Lung (tissue), 12 donors: ENCODE measurements around the gene ZNF536. TPM values are rescaled to one million over a fixed set of nuclear protein-coding genes. Genes with fewer than 3 reads are reported as not detected.

Experiments
- ATAC-seq: fragments of 200-7000 bp; cut with Tn5 transposase; one replicate; pipeline ENCODE4 v1.9.1; 2020; ENCODE audit warnings: moderate number of reproducible peaks; ENCODE audit not compliant: insufficient read depth, low FRiP score
- DNase-seq, 3 donors: peaks; one replicate each; pipeline ENCODE4 v3.0.0-alpha.2; 2013 to 2017
- H3K27ac ChIP-seq, 2 donors: one replicate each; pipeline ENCODE4 v1.5.1; 2013; ENCODE audit warnings: mild to moderate bottlenecking in 2 of 2, moderate library complexity in 2 of 2, control low read depth in 1 of 2, inconsistent platforms in 1 of 2, low read depth in 1 of 2, low read length in 1 of 2
- H3K27me3 ChIP-seq, 3 donors: one replicate each; pipeline ENCODE4 v1.5.1; 2013; ENCODE audit warnings: low read length in 2 of 3; ENCODE audit not compliant: control insufficient read depth in 3 of 3, insufficient read depth in 3 of 3
- H3K36me3 ChIP-seq, 4 donors: one replicate each; pipeline ENCODE4 v1.5.1; 2013; ENCODE audit warnings: low read length in 4 of 4, mild to moderate bottlenecking in 1 of 4, moderate library complexity in 1 of 4; ENCODE audit not compliant: control insufficient read depth in 4 of 4, insufficient read depth in 4 of 4
- H3K4me1 ChIP-seq, 5 donors: one replicate each; pipeline ENCODE4 v1.5.1; 2013; ENCODE audit warnings: low read length in 5 of 5, mild to moderate bottlenecking in 2 of 5, moderate library complexity in 1 of 5; ENCODE audit not compliant: control insufficient read depth in 5 of 5, insufficient read depth in 5 of 5
- H3K4me3 ChIP-seq: one replicate; pipeline ENCODE4 v1.5.1; 2013; ENCODE audit warnings: mild to moderate bottlenecking, control low read depth, moderate library complexity
- H3K9ac ChIP-seq, 2 donors: one replicate each; pipeline ENCODE4 v1.5.1; 2013; ENCODE audit warnings: low read length in 2 of 2, control low read depth in 1 of 2; ENCODE audit not compliant: insufficient read depth in 1 of 2
- H3K9me3 ChIP-seq, 4 donors: one replicate each; pipeline ENCODE4 v1.5.1; 2013; ENCODE audit warnings: low read length in 3 of 4, mild to moderate bottlenecking in 1 of 4, moderate library complexity in 1 of 4; ENCODE audit not compliant: control insufficient read depth in 4 of 4, insufficient read depth in 3 of 4
- CTCF ChIP-seq: IDR thresholded peaks from 2 replicates; pipeline ENCODE4 v1.5.1; 2012; ENCODE audit warnings: mild to moderate bottlenecking; ENCODE audit errors: control extremely low read depth, extremely low read depth
- WGBS, 2 donors: extraction: QIAGEN DNeasy Blood & Tissue Kit; methylation state at CpG; one replicate each; pipeline ENCODE4 v1.1.7; 2013; 5-methylcytosine and 5-hydroxymethylcytosine counted together
- polyA plus RNA-seq, 2 donors: library from polyadenylated mRNA; stranded (reverse); fragments of 200-250 nt; gene quantifications; one replicate each; pipeline ENCODE4 v1.2.1, GENCODE V29; 2013
- total RNA-seq, 2 donors: library from RNA; depleted of rRNA in 1 of 2; stranded (reverse); fragments of >200 nt in 1 of 2; gene quantifications; one replicate each; pipeline ENCODE4 v1.2.1, GENCODE V29; 2014 to 2021
- donor health status: control.
- donor health status: control.
- donor health status: Bipolar disorder and iron deficiency.
- donor health status: healthy.
- donor health status: DM: yes; HTN: yes; CAD: no.

Gene ZNF536
- total and polyA plus RNA-seq, 4 donors = 0.07 to 5.6 (median 0.21) TPM

GRCh38 chr19:30467239-30467638 is 95.1 kb downstream of the ZNF536 start:
- no peaks in the 10 kb centered on the region for H3K36me3 ChIP-seq
- H3K9me3 ChIP-seq = peaks cover 0 to 3% (median 0%) of the 10 kb centered on the region in 4 donors
- 90 to 94% methylated on average over 4 of the region's 4 CpGs for WGBS, 2 donors
- ATAC-seq = no peak
- no peak overlapping the region for H3K27ac ChIP-seq
- H3K4me1 ChIP-seq = no peaks in the 10 kb centered on the region
- no peak for TF ChIP-seq CTCF
- no peaks in the 10 kb centered on the region for H3K27me3 ChIP-seq
- no peak for DNase-seq
- no peak overlapping the region for H3K4me3 ChIP-seq
- H3K9ac ChIP-seq = no peak overlapping the region

GRCh38 chr19:30469774-30470173 is 97.6 kb downstream of the ZNF536 start:
- H3K27me3 ChIP-seq = no peaks in the 10 kb centered on the region
- peaks cover 0 to 2% (median 0%) of the 10 kb centered on the region in 5 donors for H3K4me1 ChIP-seq
- no peak overlapping the region for H3K9ac ChIP-seq
- no peaks in the 10 kb centered on the region for H3K36me3 ChIP-seq
- no peak overlapping the region for H3K27ac ChIP-seq
- peaks cover 0 to 8% (median 0%) of the 10 kb centered on the region in 4 donors for H3K9me3 ChIP-seq
- no peak for ATAC-seq
- no peak for TF ChIP-seq CTCF
- 58 to 68% methylated on average over 5 of the region's 5 CpGs for WGBS, 2 donors
- H3K4me3 ChIP-seq = no peak overlapping the region
- no peak for DNase-seq

- DNase-seq (no peak), ATAC-seq (no peak)
- no peak for TF ChIP-seq CTCF
- 90 to 96% methylated on average over 4 of the region's 4 CpGs for WGBS, 2 donors
- peaks cover 0 to 8% (median 0%) of the 10 kb centered on the region in 4 donors for H3K9me3 ChIP-seq
- H3K4me3 ChIP-seq = no peak overlapping the region
- no peaks in the 10 kb centered on the region for H3K27me3 ChIP-seq
- H3K36me3 ChIP-seq = no peaks in the 10 kb centered on the region
- H3K9ac ChIP-seq = no peak overlapping the region
- H3K27ac ChIP-seq = no peak overlapping the region
- peaks cover 0 to 2% (median 0%) of the 10 kb centered on the region in 5 donors for H3K4me1 ChIP-seq
Observed at GRCh38 chr19:30471441-30471840, 99.3 kb downstream of the ZNF536 start.

GRCh38 chr19:30473334-30473867 is 101.2 kb downstream of the ZNF536 start:
- WGBS, 2 donors = 78 to 86% methylated on average over 5 of the region's 5 CpGs
- H3K9ac ChIP-seq = no peak overlapping the region
- no peak for TF ChIP-seq CTCF

More at GRCh38 chr19:30473334-30473867, 101.2 kb downstream of the ZNF536 start:
- no peaks in the 10 kb centered on the region for H3K36me3 ChIP-seq
- H3K4me3 ChIP-seq = no peak overlapping the region
- H3K4me1 ChIP-seq = peaks cover 0 to 9% (median 2%) of the 10 kb centered on the region in 5 donors
- no peak for ATAC-seq
- DNase-seq = no peak
- H3K27ac ChIP-seq = no peak overlapping the region
- no peaks in the 10 kb centered on the region for H3K27me3 ChIP-seq
- H3K9me3 ChIP-seq = peaks cover 0 to 10% (median 0%) of the 10 kb centered on the region in 4 donors
